ENCODE measurements around the gene FKTN. TPM values are rescaled to one million over a fixed set of nuclear protein-coding genes. Genes with fewer than 3 reads are reported as not detected.
A peak's percentile ranks its signal among the peaks of the same experiment; 100 is the strongest.

The FKTN gene
- total RNA-seq, 6 experiments from 2014 or later = 27.6 to 35.5 (median 30.8) TPM

DNA sequence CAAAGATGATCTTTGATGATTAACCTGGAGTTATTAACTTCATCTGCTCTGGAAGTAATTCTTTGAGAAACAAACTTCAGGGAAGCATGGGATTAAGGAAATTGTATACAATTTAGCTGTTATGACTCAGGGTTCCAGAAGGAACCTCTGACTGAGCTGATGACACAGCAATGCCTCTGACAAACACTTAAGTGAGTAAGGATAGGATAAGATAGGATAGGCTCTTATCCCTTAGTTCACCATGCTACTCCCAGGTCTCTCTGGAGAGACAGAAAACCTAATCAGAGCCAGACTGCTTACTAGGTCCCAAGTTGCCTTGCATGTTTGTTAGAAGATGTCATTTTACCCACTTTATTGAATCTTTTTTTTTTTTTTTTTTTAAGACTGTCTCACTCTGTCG, 123.8 kb downstream of the FKTN start:
- peak; percentile 72 for DNase-seq
- Mint-ChIP-seq H3K27ac (no peak overlapping the region), H3K36me3 (ENCODE audit: low read depth) (no peaks in the 10 kb centered on the region), H3K9me3 (no peaks in the 10 kb centered on the region), H3K4me3 (no peak overlapping the region), H3K27me3 (ENCODE audit: insufficient read depth) (peaks cover 1% of the 10 kb centered on the region), H3K4me1 (ENCODE audit: low read depth) (peaks cover 14% of the 10 kb centered on the region)
- TF ChIP-seq, protein P1, sequence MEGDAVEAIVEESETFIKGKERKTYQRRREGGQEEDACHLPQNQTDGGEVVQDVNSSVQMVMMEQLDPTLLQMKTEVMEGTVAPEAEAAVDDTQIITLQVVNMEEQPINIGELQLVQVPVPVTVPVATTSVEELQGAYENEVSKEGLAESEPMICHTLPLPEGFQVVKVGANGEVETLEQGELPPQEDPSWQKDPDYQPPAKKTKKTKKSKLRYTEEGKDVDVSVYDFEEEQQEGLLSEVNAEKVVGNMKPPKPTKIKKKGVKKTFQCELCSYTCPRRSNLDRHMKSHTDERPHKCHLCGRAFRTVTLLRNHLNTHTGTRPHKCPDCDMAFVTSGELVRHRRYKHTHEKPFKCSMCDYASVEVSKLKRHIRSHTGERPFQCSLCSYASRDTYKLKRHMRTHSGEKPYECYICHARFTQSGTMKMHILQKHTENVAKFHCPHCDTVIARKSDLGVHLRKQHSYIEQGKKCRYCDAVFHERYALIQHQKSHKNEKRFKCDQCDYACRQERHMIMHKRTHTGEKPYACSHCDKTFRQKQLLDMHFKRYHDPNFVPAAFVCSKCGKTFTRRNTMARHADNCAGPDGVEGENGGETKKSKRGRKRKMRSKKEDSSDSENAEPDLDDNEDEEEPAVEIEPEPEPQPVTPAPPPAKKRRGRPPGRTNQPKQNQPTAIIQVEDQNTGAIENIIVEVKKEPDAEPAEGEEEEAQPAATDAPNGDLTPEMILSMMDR (IDR thresholded peaks at IDR 0.05) = no peak

DNA sequence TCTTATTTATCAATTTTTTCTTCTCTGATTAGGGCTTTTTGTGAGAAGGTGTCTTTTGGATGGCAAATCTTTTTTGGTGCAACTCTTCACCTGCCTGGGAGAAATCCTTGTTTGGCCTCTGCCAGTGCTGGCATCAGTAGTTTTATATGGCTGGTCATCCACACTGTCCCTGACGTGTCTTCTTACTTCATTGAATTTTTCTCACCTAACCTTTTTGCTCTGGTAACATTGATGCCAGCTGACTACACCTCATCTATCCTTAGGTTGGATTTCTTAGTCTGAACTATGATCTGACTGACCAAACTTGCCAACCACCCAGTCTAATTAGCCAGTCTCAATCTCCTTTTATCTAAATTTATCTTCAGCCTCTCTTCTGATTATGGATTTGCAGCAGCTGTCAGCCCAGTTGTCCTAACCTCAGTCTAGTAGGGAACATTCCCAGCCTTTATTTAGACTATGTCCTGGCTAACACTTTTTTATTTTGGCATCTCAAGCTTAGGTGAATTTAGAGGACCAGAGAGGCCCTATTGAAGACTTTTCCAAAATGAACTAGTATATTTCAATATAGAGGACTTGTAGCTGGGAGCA, 125.9 kb downstream of the FKTN start:
- H3K9me3 Mint-ChIP-seq = no peaks in the 10 kb centered on the region
- H3K27ac Mint-ChIP-seq = no peak overlapping the region
- TF ChIP-seq, protein P1 (IDR thresholded peaks at IDR 0.05) = no peak
- H3K36me3 Mint-ChIP-seq (ENCODE audit: low read depth) = no peaks in the 10 kb centered on the region
- no peak for DNase-seq
- H3K4me1 Mint-ChIP-seq (ENCODE audit: low read depth) = peaks cover 14% of the 10 kb centered on the region
- H3K27me3 Mint-ChIP-seq (ENCODE audit: insufficient read depth) = peaks cover 1% of the 10 kb centered on the region
- H3K4me3 Mint-ChIP-seq = no peak overlapping the region

DNA sequence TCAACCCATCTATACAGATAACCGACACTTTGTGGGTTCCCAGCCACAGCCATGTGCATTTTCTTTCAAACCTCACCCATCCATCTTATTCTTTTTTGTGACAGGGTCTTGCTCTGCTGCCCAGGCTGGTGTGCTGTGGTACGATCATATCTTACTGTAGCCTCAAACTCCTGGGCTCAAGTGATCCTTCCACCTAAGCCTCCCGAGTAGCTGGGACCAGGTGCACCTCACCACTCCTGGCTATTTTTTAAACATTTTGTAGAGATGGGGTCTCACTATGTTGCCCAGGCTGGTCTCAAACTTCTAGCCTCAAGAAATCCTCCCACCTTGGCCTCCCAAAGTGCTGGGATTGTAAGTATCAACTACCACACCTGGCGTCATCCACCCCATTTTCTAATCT, 129.0 kb downstream of the FKTN start:
- TF ChIP-seq, protein P1 (IDR thresholded peaks at IDR 0.05) = no peak
- peaks cover 5% of the 10 kb centered on the region for H3K4me1 Mint-ChIP-seq (ENCODE audit: low read depth)
- DNase-seq = no peak
- no peaks in the 10 kb centered on the region for H3K36me3 Mint-ChIP-seq (ENCODE audit: low read depth)
- peaks cover 1% of the 10 kb centered on the region for H3K27me3 Mint-ChIP-seq (ENCODE audit: insufficient read depth)
- H3K9me3 Mint-ChIP-seq = no peaks in the 10 kb centered on the region
- no peak overlapping the region for H3K27ac Mint-ChIP-seq
- H3K4me3 Mint-ChIP-seq = no peak overlapping the region

Other genes starting within 250 kb of the FKTN start
- 1 to 10 TPM; 1.6 to 3.0 (median 2.4) TPM for gene FSD1L, start 110.1 kb upstream of the FKTN start, total RNA-seq (2021; fragmentation: NEBNext Ultra II Directional; extraction: Animal tissue kit (Norgen Biotek cat#: 25700))
- gene TAL2, start 104.3 kb downstream of the FKTN start, total RNA-seq (2021; fragmentation: NEBNext Ultra II Directional; extraction: Animal tissue kit (Norgen Biotek cat#: 25700)) = not detected
- 10 to 100 TPM in 5 of 6 experiments, 1 to 10 TPM in 1; 10.0 to 13.2 (median 11.5) TPM for gene TMEM38B, start 136.4 kb downstream of the FKTN start, total RNA-seq (2021; fragmentation: NEBNext Ultra II Directional; extraction: Animal tissue kit (Norgen Biotek cat#: 25700))